Uterus (tissue), 4 donors: ENCODE measurements around the gene MAGEB5. TPM values are rescaled to one million over a fixed set of nuclear protein-coding genes. Genes with fewer than 3 reads are reported as not detected.
"Not testable (repeated sequence)": the region's sequence is repeated elsewhere in the genome, so short reads cannot be mapped to it uniquely, and the experiment has no call there.

Experiments used
- DNase-seq, 2 donors: peaks; one replicate each; pipeline ENCODE4 v3.0.0-alpha.2; 2019 to 2020
- H3K27ac ChIP-seq, 2 donors: fragments of 200-600 bp; sonication (generic); 1 replicate in 1 of 2; 2 replicates in 1 of 2; pipeline ENCODE4 v1.5.1; 2016 to 2018
- H3K27me3 ChIP-seq, 2 donors: fragments of 200-600 bp; sonication (generic); one replicate each; pipeline ENCODE4 v1.5.1; 2018 to 2019; ENCODE audit warnings: control low read depth in 1 of 2
- H3K36me3 ChIP-seq, 2 donors: fragments of 200-600 bp; sonication (generic); one replicate each; pipeline ENCODE4 v1.5.1; 2019; ENCODE audit warnings: control low read depth in 1 of 2
- H3K4me1 ChIP-seq, 2 donors: fragments of 200-600 bp; sonication (generic); one replicate each; pipeline ENCODE4 v1.5.1; 2018 to 2019; ENCODE audit warnings: control low read depth in 1 of 2
- H3K4me3 ChIP-seq, 2 donors: fragments of 200-600 bp; sonication (generic); 1 replicate in 1 of 2; 2 replicates in 1 of 2; pipeline ENCODE4 v1.5.1; 2018 to 2019; ENCODE audit warnings: mild to moderate bottlenecking in 1 of 2
- H3K9me3 ChIP-seq, 2 donors: fragments of 200-600 bp; sonication (generic); one replicate each; pipeline ENCODE4 v1.5.1; 2019; ENCODE audit warnings: control low read depth in 1 of 2
- POLR2A ChIP-seq, 2 donors: fragments of 450-650 bp; IDR thresholded peaks; one replicate each; pipeline ENCODE4 v1.6.1; 2016; ENCODE audit warnings: antibody characterized with exemption in 2 of 2, mild to moderate bottlenecking in 1 of 2, moderate library complexity in 1 of 2
- intact Hi-C: fragments of 100-400 bp; cut with DNase I; formaldehyde crosslinking; loops from one replicate; pipeline ENCODE4 v1.15.1; 2023; ENCODE audit warnings: low total_unique reads
- total RNA-seq, 4 donors: library from RNA; depleted of rRNA in 3 of 4; stranded (reverse); fragments of >200 nt in 3 of 4; gene quantifications; one replicate each; pipeline versions ENCODE4 v1.1.0 to v1.2.4, GENCODE V29; 2014 to 2023
- TF ChIP-seq, protein P1 (sequence below), 4 experiments: fragments of 200-600 bp in 2 of 4; fragments of 450-650 bp in 2 of 4; sonication (generic) in 2 of 4; IDR thresholded peaks; one replicate each; pipeline ENCODE4 v1.5.1; 2016 to 2019; ENCODE audit warnings: antibody characterized with exemption in 4 of 4, mild to moderate bottlenecking in 2 of 4, moderate library complexity in 1 of 4
- donor health status: DM: yes; HTN: yes; CAD: no.

MAGEB5 gene
- not detected for total RNA-seq

DNA sequence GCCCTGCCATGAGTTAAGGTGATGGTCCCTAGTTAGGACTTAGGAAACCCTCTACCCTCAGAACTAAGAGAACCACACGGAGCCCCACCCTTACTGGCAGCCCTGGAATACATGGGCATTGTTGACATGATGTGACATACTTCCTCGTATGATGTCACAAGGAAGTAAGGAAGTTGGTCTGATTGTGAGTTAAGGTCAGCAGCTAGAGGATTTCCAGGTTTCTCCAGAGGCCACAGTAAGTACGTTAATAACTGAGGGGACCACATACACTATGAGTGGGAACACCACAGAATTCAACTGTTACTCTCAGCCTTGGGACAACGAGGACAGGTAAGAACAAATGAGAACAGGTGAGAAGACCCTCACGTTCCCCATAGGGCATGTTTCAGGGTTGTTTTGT lies at the start of gene MAGEB5:
Gene MAGEB5 (plus strand): TSS at position 301 of the 400 bp plus-strand sequence. CDS start 1,133 bp downstream, outside the sequence.
- no peak for DNase-seq
- Histone ChIP-seq H3K27me3 (no peaks in the 10 kb centered on the region), H3K36me3 (no peaks in the 10 kb centered on the region), H3K4me3 (no peak within 1 kb of the TSS), H3K4me1 (no peaks in the 10 kb centered on the region), H3K9me3 (no peaks in the 10 kb centered on the region), H3K27ac (no peak within 1 kb of the TSS)
- intact Hi-C loops = no loop called here
- TF ChIP-seq, protein P1, sequence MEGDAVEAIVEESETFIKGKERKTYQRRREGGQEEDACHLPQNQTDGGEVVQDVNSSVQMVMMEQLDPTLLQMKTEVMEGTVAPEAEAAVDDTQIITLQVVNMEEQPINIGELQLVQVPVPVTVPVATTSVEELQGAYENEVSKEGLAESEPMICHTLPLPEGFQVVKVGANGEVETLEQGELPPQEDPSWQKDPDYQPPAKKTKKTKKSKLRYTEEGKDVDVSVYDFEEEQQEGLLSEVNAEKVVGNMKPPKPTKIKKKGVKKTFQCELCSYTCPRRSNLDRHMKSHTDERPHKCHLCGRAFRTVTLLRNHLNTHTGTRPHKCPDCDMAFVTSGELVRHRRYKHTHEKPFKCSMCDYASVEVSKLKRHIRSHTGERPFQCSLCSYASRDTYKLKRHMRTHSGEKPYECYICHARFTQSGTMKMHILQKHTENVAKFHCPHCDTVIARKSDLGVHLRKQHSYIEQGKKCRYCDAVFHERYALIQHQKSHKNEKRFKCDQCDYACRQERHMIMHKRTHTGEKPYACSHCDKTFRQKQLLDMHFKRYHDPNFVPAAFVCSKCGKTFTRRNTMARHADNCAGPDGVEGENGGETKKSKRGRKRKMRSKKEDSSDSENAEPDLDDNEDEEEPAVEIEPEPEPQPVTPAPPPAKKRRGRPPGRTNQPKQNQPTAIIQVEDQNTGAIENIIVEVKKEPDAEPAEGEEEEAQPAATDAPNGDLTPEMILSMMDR (IDR thresholded peaks at IDR 0.05) = no peak
- no peak for TF ChIP-seq POLR2A (IDR thresholded peaks at IDR 0.05)

DNA sequence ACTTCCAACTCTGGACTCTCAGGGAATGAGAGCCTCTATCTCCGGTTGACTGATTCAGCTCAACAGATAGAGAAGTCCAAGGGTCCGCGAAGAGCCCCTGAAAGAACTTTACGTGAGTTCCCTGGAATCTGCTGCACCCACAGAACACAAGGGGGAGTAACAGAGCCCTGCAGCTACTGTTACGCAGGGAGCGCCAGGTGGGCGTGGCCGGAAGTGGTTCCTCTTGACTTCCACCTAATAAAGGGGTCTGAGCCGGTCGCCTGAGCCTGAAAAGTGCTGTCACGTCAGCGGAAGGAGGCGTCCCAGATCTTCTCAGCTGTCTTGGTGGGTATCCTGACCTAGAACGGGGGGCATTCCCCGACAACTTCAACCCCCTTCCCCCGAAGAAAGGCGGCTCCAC lies 23.8 kb upstream of the MAGEB5 start, which contains the start of gene MAGEB6:
Gene MAGEB6 (plus strand): TSS at position 237 of the 400 bp plus-strand sequence. CDS start 1,407 bp downstream, outside the sequence.
- Histone ChIP-seq H3K27ac (no peak within 1 kb of the TSS), H3K36me3 (no peaks in the 10 kb centered on the region), H3K9me3 (no peaks in the 10 kb centered on the region), H3K4me3 (no peak within 1 kb of the TSS), H3K4me1 (no peaks in the 10 kb centered on the region), H3K27me3 (peaks cover 0 to 6% of the 10 kb centered on the region in 2 donors)
- intact Hi-C loops = no loop called here
- TF ChIP-seq POLR2A (IDR thresholded peaks at IDR 0.05) = no peak
- TF ChIP-seq, protein P1 (IDR thresholded peaks at IDR 0.05) = no peak
- DNase-seq = no peak

DNA sequence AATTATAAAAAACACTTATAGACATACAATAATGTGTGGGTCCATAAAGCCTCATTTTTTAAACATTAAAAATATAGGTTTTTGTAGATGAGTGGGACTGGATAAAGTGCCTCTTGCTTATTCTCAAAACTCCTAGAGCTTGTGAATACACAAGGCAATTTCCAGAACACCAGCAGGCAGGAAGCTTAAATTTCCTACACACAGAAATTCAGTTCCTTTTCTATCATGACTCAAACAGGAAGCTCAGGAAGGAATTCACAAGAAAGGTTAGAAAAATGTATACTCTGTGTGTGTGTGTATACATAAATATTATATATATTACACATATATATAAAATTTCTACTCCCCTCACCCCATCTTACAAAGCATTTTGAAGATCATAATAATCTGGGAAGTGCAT lies 12.4 kb upstream of the MAGEB5 start:
- H3K4me1 ChIP-seq = no peaks in the 10 kb centered on the region
- intact Hi-C loops = no loop called here

DNA sequence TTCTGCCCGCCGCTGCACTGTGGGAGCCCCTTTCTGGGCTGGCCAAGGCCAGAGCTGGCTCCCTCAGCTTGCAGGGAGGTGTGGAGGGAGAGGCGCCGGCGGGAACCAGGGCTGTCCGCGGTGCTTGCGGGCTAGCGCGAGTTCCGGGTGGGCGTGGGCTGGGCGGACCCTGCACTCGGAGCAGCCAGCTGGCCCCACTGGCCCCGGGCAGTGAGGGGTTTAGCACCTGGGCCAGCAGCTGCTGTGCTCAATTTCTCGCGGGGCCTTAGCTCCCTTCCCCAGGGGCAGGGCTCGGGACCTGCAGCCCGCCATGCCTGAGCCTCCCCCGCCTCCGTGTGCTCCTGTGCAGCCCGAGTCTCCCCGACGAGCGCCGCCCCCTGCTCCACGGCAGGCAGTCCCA lies 11.3 kb upstream of the MAGEB5 start:
- H3K36me3 ChIP-seq, H3K4me3 ChIP-seq, H3K27ac ChIP-seq, H3K27me3 ChIP-seq, H3K9me3 ChIP-seq, intact Hi-C loops, H3K4me1 ChIP-seq, DNase-seq: not testable (repeated sequence)

More for the DNA sequence above, 12.4 kb upstream of the MAGEB5 start:
- Histone ChIP-seq H3K4me3 (no peak overlapping the region), H3K36me3 (no peaks in the 10 kb centered on the region), H3K27ac (no peak overlapping the region), H3K27me3 (no peaks in the 10 kb centered on the region), H3K9me3 (no peaks in the 10 kb centered on the region)
- TF ChIP-seq, protein P1 (IDR thresholded peaks at IDR 0.05) = no peak
- TF ChIP-seq POLR2A (IDR thresholded peaks at IDR 0.05) = no peak
- DNase-seq = no peak

DNA sequence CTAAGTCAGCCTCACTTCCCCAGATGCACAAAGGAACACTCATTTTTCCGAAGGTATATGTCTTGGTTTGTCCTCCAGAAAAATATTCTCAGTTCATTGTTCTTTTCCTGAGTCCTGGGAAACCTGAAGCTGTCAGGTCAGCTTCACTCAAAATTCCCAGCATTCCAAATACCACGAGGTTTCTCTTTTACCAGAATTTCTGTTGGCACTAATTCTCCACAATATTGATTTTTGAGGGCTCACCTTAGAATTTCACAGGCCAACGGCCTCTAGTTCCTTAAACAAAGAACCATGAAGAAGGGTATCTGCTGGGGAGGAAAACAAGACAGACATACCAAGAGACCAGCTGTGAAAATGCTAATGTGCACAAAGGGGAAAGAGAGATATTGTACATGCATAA lies 8.0 kb upstream of the MAGEB5 start:
- H3K27me3 ChIP-seq = no peaks in the 10 kb centered on the region
- intact Hi-C loops = no loop called here
- H3K4me1 ChIP-seq = no peaks in the 10 kb centered on the region
- no peak for DNase-seq
- H3K9me3 ChIP-seq = no peaks in the 10 kb centered on the region
- H3K4me3 ChIP-seq = no peak overlapping the region
- no peaks in the 10 kb centered on the region for H3K36me3 ChIP-seq
- TF ChIP-seq, protein P1 (IDR thresholded peaks at IDR 0.05) = no peak
- TF ChIP-seq POLR2A (IDR thresholded peaks at IDR 0.05) = no peak
- H3K27ac ChIP-seq = no peak overlapping the region

DNA sequence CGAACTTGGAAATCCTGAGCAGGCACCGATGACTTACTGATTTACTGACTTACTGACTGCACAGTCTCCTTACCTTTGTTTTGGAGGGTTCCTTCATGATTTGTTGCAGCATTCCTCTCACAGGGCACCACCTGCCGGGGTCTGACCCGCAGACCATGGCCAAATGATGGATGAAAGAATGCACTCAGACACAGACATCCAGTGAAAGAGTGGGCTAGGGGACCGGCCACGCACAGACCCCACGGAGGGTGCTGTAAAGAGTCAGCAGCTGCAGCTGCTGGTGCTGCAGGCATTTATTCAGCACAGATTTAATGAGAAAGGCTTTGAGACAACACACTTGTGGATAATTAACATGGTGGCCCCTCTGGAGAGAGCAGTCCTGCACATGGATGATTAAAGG lies 3.4 kb downstream of the MAGEB5 start:
- intact Hi-C loops = no loop called here
- Histone ChIP-seq H3K27me3 (no peaks in the 10 kb centered on the region), H3K9me3 (no peaks in the 10 kb centered on the region), H3K36me3 (no peaks in the 10 kb centered on the region), H3K4me1 (no peaks in the 10 kb centered on the region), H3K4me3 (no peak overlapping the region), H3K27ac (no peak overlapping the region)
- no peak for DNase-seq
- TF ChIP-seq, protein P1 (IDR thresholded peaks at IDR 0.05) = no peak
- TF ChIP-seq POLR2A (IDR thresholded peaks at IDR 0.05) = no peak
